Measurements from ENCODE around the gene CDH4. TPM values are rescaled to one million over a fixed set of nuclear protein-coding genes. Genes with fewer than 3 reads are reported as not detected.

The CDH4 gene
- total RNA-seq, 3 donors from 2014 or later (not counting 1 experiment from before 2014, with no cell fraction given) = 0.18 TPM; not detected in 2

DNA sequence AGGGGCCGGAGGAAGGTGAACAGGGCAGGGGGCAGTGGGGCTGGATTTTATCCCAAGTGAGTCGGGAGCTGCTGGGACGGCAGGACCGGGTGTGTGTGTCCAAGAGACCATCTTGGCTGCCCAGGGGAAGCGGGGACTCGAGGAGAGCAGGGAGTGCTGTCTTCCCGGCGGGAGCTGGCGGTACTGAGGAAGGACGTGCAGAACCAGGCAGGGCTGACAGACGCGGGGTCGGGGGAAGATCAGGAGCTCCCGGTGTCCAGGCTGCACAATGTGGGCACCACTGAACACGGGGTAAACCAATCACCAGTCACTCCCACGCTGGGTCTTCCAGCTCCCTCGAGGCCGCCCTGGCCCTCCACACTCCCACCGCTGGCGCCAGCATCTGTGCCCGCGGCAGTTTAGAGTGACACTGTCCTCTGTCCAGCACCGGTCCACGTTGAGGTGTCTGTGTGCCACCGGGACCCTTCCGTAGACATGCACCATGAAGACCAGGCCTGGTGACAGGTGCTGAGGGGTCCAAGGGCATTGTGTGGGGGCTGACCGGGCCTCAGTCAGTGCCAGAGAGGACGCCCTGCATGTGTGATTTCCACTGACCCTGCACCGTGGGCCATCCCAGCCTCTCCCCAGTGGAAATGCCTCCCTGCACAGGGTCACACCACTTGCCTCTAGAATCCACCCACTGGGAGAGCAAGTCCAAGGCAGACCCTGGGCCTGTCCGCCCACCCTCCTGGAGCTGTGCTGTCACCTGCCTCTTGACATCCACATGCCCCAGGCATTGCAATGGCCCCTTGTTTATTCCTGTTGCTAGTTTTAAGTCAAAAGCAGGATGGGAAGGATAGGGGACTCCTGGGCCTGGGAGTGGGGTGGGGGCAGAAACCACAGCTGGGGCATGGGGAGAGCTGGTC, 411.7 kb downstream of the CDH4 start:
- no peaks in the 10 kb centered on the region for H3K36me3 Mint-ChIP-seq
- H3K36me3 ChIP-seq (ENCODE audit: control insufficient read depth, insufficient read depth, low read length) = no peaks in the 10 kb centered on the region
- H3K27me3 ChIP-seq (ENCODE audit: control insufficient read depth, insufficient read depth, low read length) = no peaks in the 10 kb centered on the region
- H3K27me3 Mint-ChIP-seq (ENCODE audit: low read depth in 2 of 2) = peaks cover 0 to 3% of the 10 kb centered on the region in 2 donors
- TF ChIP-seq, protein P1, sequence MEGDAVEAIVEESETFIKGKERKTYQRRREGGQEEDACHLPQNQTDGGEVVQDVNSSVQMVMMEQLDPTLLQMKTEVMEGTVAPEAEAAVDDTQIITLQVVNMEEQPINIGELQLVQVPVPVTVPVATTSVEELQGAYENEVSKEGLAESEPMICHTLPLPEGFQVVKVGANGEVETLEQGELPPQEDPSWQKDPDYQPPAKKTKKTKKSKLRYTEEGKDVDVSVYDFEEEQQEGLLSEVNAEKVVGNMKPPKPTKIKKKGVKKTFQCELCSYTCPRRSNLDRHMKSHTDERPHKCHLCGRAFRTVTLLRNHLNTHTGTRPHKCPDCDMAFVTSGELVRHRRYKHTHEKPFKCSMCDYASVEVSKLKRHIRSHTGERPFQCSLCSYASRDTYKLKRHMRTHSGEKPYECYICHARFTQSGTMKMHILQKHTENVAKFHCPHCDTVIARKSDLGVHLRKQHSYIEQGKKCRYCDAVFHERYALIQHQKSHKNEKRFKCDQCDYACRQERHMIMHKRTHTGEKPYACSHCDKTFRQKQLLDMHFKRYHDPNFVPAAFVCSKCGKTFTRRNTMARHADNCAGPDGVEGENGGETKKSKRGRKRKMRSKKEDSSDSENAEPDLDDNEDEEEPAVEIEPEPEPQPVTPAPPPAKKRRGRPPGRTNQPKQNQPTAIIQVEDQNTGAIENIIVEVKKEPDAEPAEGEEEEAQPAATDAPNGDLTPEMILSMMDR (IDR thresholded peaks at IDR 0.05) = no peak
- WGBS (ENCODE audit: insufficient coverage) = 91% methylated on average over 29 of the region's 30 CpGs
- H3K4me3 Mint-ChIP-seq = no peak overlapping the region
- H3K9me3 Mint-ChIP-seq = peaks cover 0 to 3% of the 10 kb centered on the region in 2 donors
- no peak for DNase-seq
- H3K4me1 ChIP-seq (ENCODE audit: control insufficient read depth, insufficient read depth, low read length) = no peaks in the 10 kb centered on the region
- intact Hi-C loops (cut with micrococcal nuclease) = no loop called here
- H3K27ac ChIP-seq (ENCODE audit: low read length) = no peak overlapping the region
- H3K9me3 ChIP-seq (ENCODE audit: control insufficient read depth, insufficient read depth, low read length) = peaks cover 11% of the 10 kb centered on the region
- H3K4me1 Mint-ChIP-seq = no peaks in the 10 kb centered on the region
- H3K27ac Mint-ChIP-seq = no peak overlapping the region
- ATAC-seq = no peak
- H3K4me3 ChIP-seq (ENCODE audit: low read length) = no peak overlapping the region

DNA sequence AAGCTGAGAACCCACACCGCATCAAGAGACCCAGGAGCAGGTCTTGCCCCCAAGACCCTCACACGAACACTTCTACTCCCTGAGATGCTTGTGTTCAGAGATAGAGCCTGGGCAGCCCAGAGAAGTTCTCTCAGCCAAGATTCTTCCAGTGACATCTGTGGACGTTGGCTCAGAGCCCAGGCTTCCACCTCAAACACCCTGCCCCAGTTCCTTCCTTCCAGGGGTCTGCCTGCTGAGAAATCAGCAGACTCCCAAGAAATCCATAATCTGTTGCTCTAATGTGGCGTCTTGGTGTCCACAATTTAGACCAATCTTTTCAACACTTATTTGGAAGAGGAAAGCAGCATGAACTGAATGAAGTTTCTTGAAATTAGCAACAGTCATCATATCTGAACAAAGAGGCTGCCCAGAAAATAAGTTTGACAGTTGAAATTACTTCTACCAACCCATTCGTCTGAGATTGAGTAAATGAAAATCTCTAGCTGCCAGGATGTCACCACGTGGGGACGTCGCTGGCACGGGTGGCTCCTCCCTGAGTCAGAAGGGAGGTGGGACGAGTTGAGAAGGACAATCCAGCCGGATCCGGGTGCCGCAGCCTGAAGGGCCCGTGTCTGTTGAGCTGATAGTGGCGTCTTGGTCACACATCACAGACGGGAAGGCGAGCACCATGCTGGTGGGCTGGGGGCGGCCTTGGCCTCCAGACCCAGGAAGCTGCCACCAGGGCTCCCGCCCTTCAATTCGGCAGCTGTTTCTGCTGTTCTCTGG, 412.7 kb downstream of the CDH4 start:
- Histone ChIP-seq H3K36me3 (ENCODE audit: control insufficient read depth, insufficient read depth, low read length) (no peaks in the 10 kb centered on the region), H3K4me3 (ENCODE audit: low read length) (no peak overlapping the region), H3K9me3 (ENCODE audit: control insufficient read depth, insufficient read depth, low read length) (peaks cover 11% of the 10 kb centered on the region), H3K4me1 (ENCODE audit: control insufficient read depth, insufficient read depth, low read length) (no peaks in the 10 kb centered on the region), H3K27me3 (ENCODE audit: control insufficient read depth, insufficient read depth, low read length) (no peaks in the 10 kb centered on the region), H3K27ac (ENCODE audit: low read length) (no peak overlapping the region)
- no peak for ATAC-seq
- Mint-ChIP-seq H3K36me3 (no peaks in the 10 kb centered on the region), H3K27ac (no peak overlapping the region), H3K9me3 (no peaks in the 10 kb centered on the region), H3K4me3 (no peak overlapping the region), H3K4me1 (no peaks in the 10 kb centered on the region), H3K27me3 (ENCODE audit: low read depth in 2 of 2) (no peaks in the 10 kb centered on the region)
- 84% methylated on average over 20 of the region's 20 CpGs for WGBS (ENCODE audit: insufficient coverage)
- TF ChIP-seq, protein P1 (IDR thresholded peaks at IDR 0.05) = no peak
- intact Hi-C loops (cut with micrococcal nuclease) = no loop called here
- DNase-seq = no peak

DNA sequence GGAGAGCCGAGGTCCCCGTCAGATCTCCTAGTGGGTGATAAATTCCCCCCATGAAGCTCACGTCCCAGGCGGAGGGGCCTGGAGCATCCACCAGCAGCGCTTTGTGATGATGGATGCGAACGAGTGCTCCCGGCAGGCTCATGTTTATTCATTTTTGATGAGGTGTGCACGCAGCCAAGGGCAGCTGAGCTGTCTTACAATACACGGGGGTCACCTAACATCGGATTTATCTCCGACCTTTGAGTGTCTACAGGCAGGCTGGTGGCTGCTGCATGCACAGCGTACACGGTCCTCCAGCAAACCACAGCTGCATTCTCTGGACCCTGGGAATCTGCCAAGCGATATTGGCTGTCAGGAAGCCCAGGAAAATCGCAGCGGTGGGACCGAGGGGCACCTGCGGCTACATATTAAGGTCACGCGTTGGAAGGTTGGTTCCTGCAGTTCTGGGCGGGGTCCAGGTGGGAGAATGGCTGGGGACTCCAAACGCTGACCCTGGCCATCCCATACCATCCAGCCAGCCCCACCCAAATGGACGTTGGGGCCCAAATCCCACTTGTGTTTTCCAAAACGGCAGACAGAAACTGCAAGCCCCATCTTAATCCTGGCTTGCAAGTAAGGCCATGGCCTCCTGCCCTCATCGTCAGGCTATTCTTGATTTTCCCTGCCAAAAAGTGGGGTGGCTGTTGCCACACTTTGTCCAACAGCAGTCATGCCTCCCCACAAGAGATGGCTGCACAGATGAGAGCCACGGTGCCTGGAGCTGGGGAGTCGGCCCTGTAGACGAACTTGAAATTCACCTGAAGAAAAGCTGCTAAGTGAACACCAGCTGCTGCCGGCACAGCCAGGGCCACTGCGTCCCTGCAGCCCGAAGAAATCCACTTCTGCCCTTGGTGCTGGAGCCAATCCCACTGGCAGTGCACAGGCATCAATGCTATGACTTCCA, 413.7 kb downstream of the CDH4 start:
- intact Hi-C loops (cut with micrococcal nuclease) = no loop called here
- no peaks in the 10 kb centered on the region for H3K27me3 ChIP-seq (ENCODE audit: control insufficient read depth, insufficient read depth, low read length)
- Mint-ChIP-seq H3K36me3 (no peaks in the 10 kb centered on the region), H3K4me1 (no peaks in the 10 kb centered on the region), H3K4me3 (no peak overlapping the region), H3K27me3 (ENCODE audit: low read depth in 2 of 2) (no peaks in the 10 kb centered on the region), H3K9me3 (no peaks in the 10 kb centered on the region), H3K27ac (no peak overlapping the region)
- DNase-seq (no peak), ATAC-seq (no peak)
- H3K4me3 ChIP-seq (ENCODE audit: low read length) = no peak overlapping the region
- 88% methylated on average over 32 of the region's 32 CpGs for WGBS (ENCODE audit: insufficient coverage)
- peaks cover 11% of the 10 kb centered on the region for H3K9me3 ChIP-seq (ENCODE audit: control insufficient read depth, insufficient read depth, low read length)
- no peaks in the 10 kb centered on the region for H3K36me3 ChIP-seq (ENCODE audit: control insufficient read depth, insufficient read depth, low read length)
- no peak overlapping the region for H3K27ac ChIP-seq (ENCODE audit: low read length)
- H3K4me1 ChIP-seq (ENCODE audit: control insufficient read depth, insufficient read depth, low read length) = no peaks in the 10 kb centered on the region
- TF ChIP-seq, protein P1 (IDR thresholded peaks at IDR 0.05) = no peak
